T-helper 9 cell (primary cell): Measurements from ENCODE around the gene AFG3L2.

Experiments used
- DNase-seq: peaks from one replicate; pipeline ENCODE4 v3.0.0-alpha.2; 2020

AFG3L2 gene

GRCh38 chr18:12318857-12319256 is 58.2 kb downstream of the AFG3L2 start:
- DNase-seq = no peak

DNA sequence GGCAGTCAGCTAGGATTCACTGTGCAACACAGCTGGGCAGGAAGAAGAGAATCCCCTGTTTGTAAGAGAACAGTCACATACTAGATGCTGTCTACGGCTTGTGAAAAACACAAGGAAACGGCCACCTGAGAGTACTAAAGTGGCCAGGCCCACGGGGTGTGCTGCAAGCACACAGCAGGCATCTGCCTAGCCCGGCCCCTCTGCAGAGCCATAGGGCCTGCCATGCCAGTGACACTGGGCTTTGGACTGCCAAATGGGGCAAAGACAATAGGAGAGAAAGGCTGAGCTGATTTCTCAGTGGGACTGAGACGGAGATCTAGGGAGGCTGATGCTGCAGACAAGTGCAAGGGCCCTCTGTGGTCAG is 58.7 kb downstream of the AFG3L2 start:
- no peak for DNase-seq

DNA sequence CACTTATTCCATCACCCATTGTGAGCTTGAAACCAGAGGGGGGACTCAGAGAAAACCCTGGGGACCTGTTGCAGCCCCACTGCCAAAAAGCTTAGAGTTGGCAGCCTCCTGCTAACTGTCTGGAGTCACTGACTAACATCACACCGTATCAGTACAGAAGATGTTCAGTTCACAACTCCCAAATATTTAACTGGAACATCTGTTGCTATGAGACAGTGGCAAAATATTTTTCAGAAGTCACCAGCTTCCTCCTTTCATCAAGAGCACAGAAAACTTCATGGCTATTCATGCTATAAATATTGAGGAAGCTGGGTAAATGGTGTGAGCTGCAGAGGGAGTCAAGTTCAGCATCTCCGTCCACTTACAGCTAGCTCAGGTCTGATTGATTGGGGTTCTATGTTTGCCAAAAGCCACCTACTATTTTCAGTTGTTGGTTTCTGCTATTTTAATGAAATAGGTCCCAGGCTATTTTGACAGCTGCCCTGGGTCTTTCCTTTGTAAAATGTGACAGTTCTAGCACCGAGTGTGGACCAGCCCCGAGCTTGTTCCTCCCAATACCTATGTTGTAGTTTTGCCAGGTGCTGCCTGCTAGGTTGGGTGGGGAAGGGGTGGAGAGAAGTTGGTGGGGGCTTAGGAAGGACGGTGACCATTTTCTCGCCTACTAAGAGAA is 59.2 kb downstream of the AFG3L2 start:
- DNase-seq = no peak

- DNase-seq = no peak
Observed at GRCh38 chr18:12315911-12316310, 61.1 kb downstream of the AFG3L2 start.

DNA sequence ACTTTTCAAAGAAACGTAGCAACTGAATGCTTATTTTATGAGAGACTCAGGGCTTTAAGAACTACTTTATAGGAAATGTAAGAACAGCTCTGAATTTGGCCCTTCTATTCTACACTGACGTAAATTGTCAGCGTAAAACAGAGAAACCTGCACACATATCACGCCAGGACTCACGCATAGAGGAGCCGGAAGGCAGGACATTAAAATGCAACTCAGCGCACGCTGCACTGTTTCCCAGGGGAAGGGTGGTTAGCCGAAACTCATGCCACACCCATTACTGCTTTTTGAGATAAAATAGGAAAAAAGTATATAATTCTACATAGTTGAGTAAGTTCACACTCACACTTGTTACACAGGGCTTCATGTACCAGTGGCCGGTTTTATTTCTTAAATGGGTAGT is 61.5 kb downstream of the AFG3L2 start:
- DNase-seq = no peak

GRCh38 chr18:12314591-12315305 is 62.3 kb downstream of the AFG3L2 start:
- DNase-seq = no peak

GRCh38 chr18:12313530-12314245 is 63.3 kb downstream of the AFG3L2 start:
- no peak for DNase-seq

- no peak for DNase-seq
Observed at GRCh38 chr18:12312976-12313375, 64.1 kb downstream of the AFG3L2 start.

GRCh38 chr18:12310762-12311161 is 66.3 kb downstream of the AFG3L2 start:
- DNase-seq = no peak

DNA sequence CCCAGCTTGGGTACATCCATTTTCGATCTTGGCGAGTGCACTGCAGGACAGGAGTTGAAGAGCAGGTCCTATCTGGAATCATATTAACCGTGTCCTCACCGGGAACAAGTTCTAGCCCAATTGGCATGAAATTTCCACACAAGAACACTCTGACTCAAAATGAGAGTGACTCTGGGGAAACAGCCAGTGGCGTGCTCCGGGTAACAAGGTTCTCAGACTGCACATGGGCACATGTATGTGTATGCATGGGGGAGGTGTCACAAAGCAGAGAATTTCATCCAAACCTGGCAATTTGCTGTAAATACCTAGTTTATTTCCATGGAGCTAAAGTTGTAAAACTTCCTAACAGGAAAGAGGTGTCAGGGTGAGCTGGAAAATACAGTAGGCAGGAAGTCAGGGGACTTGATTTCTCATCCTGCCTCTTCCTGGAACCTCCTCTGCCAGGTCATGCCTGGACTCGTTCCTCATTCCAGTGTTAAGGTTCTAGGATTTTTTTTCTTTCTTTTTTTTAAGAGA is 67.3 kb downstream of the AFG3L2 start:
- DNase-seq = no peak

- DNase-seq = no peak
Observed at GRCh38 chr18:12308386-12309100, 68.5 kb downstream of the AFG3L2 start.

GRCh38 chr18:12307701-12308385 is 69.2 kb downstream of the AFG3L2 start, which contains the start of gene TUBB6:
TUBB6 (plus strand) TSS chr18:12308241; CDS start chr18:12308293, 52 bp downstream.
- DNase-seq = no peak

DNA sequence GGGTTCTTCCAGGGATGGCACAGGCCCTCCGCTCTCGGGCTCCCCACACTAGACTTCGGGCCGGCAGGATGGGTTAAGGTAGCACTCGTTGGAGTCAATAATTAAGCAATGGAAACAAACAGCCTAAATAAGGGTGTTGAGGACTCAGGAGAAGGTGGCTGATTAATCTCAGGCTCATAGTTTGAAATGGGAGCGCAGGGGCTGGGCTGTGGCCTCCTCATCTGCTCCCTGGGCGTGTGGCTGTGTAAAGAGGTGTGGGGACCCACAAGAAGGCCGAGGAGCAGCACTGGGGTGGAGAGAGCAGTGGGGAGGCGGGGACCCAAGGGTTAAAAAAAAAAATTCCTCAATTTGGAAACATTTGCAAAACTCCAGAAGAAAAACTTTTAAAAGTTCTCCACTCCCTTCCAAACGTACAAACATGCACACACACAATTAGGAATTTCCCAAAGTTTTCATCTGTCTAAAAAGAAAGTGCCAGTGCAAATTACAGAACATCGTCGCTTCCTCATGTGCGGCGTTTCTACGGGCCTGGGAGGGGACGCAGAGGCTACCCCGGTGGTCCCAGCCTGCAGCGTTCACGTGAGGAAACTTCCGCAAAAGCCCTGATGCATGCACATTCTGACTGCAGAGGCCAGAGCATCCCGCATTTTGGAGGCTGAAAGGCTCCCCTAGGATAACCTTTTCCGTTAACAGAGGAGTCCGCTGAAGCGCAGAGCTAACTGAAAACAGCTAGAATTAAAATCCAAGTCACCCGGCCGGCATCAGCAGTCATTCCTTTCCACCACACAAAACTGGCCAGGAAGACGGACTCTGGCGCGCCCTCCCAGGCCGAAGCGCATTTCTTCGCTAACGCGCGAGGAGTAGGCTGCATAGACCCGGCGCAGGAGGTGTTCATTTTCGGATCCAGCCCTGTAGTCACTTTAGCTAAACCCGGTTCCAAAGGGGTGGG is 70.0 kb downstream of the AFG3L2 start:
- DNase-seq = no peak

DNA sequence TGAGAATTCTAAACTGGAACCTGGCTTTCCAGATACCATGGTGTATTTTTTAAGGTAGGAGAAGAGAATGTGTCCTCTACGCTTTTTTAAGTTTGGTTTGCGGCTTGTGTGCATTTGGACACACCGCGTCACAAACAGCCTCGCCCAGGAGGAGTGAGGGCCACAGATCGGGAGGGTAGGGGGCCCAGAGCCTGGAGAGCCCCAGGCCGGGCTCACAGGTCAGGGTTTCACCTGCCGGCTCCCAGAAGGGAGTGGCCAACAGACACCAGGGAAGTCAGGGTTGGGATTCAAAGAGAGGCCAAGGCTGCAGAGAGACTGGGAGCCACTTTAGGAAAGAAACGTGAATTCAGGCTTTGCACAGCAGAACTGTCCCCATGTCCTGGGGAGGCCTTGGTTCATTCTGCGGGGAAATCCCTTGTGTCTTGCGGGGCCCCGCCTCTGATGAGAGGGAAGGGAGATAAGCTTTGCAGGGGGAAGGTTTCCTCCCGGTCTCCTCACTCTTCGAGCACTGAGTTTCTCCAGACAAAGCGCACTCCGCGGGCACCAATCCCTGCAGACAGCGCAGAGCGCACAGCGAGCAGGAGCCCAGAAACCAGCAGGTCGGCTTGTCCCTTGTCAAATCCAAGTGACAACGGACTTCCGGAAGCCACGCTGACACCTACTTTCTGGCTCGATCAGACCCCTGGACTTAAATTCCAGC is 70.9 kb downstream of the AFG3L2 start:
- DNase-seq = no peak

DNA sequence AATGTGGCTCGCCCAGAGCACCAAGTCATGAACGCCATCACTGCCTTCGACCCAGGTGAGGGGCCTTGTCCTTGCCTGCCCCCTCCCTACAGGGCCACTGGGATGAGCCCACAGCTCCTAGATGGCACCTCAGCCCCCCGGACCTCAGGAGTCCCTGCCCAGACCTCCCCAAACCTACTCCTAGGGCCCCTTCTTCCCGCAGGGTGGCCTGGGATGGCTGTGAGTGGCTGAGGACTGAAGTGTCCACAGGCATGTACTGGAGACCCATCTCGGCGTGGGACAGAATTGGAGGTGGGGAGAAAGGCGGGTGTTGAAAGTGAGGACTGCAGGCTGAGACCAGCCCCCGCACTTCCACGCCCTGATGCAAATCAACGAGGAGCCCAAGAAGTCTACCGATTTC is 71.8 kb downstream of the AFG3L2 start:
- no peak for DNase-seq

DNA sequence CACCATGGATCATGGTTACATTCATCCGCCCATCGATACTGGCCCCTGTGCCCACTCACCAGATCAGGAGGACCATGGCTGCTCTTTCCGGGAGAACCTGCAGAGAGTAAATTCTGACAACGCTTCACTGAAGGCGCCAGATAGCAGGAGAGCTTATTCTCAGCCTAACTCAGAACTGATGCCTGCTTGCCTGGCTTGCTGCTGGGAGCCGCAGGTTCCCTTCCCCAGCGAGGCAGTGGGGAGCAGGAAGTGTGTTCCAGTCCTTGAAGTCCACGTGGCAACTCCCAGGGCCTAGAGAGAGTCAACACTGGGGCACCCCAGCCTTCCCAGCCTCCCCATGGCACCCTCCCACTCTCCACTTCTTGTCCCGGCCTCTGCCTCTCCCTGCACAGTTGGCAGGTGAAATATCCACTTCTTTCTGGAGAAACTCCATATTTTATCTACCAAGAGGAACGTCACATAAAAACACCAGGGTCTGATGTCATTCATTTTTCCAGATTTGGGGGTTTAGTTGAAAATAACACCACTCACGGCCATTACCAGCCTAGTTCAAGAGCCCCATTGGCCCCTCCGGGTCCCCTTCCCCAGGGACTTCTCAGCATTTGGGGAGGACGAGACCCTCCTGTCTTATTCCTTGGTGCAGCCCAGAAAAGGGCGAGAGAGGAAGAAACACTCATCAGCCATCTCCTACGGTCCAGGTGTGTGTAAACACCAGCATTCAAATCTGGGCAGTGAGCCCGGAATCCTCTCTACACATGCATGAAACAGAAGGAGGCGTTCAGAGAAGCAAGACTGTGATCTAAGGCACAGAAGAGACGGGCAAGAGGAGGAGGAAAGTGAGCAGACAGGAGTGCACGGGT is 72.4 kb downstream of the AFG3L2 start:
- no peak for DNase-seq

GRCh38 chr18:12302391-12303147 is 74.5 kb downstream of the AFG3L2 start:
- no peak for DNase-seq

DNA sequence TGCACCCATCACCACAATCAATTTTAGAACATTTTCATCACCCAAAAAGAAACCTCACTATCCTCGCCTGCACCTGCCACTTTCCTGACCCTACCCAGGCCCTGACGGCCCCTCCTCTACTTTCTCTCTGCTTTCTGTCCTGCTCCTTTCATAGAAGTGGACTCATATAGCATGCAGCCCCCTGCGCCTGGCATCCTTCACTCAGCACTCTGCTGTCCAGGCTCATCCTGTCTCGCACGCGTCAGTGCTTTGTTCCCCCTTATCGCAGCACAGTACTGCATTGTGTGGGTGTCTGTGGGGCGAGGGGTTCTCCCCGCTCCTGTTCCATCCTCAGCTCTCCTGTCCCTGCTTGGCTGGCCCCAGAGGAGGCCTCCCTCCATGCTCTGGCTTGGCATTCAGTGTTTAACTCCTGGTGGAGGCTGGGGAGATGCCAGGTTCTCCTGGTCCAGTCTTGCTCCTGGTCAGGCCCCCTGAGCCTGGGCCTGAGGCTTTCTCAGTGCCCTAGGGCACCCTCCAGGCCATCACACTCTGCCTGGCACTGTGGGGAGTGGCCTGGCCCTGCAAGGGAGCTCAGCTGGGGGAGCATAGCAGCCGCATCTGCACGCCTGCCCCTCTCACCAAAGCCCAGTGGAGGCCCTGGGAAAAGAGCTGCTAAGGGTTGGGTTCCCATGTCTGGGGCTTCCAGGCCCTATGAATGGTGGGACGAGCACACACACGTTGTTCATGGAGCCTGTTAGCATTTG is 75.6 kb downstream of the AFG3L2 start:
- DNase-seq = no peak
